GM12875 (cell line): Measurements from ENCODE around the gene NXN.

Source experiments
- H3K4me3 ChIP-seq: one replicate; pipeline ENCODE4 v1.5.1; 2011; ENCODE audit warnings: low read depth, low read length, control low read depth
- TF ChIP-seq, protein P1 (sequence below): IDR thresholded peaks from 2 replicates; pipeline ENCODE4 v1.5.1; 2011; ENCODE audit warnings: low read depth, mild to moderate bottlenecking, control low read depth, inconsistent platforms, low read length, moderate library complexity, borderline replicate concordance; ENCODE audit not compliant: insufficient read depth

NXN gene

GRCh38 chr17:969811-970355, 9.7 kb downstream of the NXN start:
- no peak overlapping the region for H3K4me3 ChIP-seq

GRCh38 chr17:968812-969730, 10.5 kb downstream of the NXN start:
- no peak overlapping the region for H3K4me3 ChIP-seq
- TF ChIP-seq, protein P1, sequence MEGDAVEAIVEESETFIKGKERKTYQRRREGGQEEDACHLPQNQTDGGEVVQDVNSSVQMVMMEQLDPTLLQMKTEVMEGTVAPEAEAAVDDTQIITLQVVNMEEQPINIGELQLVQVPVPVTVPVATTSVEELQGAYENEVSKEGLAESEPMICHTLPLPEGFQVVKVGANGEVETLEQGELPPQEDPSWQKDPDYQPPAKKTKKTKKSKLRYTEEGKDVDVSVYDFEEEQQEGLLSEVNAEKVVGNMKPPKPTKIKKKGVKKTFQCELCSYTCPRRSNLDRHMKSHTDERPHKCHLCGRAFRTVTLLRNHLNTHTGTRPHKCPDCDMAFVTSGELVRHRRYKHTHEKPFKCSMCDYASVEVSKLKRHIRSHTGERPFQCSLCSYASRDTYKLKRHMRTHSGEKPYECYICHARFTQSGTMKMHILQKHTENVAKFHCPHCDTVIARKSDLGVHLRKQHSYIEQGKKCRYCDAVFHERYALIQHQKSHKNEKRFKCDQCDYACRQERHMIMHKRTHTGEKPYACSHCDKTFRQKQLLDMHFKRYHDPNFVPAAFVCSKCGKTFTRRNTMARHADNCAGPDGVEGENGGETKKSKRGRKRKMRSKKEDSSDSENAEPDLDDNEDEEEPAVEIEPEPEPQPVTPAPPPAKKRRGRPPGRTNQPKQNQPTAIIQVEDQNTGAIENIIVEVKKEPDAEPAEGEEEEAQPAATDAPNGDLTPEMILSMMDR, result no peak

More at GRCh38 chr17:969811-970355, 9.7 kb downstream of the NXN start:
- TF ChIP-seq, protein P1, result no peak

DNA sequence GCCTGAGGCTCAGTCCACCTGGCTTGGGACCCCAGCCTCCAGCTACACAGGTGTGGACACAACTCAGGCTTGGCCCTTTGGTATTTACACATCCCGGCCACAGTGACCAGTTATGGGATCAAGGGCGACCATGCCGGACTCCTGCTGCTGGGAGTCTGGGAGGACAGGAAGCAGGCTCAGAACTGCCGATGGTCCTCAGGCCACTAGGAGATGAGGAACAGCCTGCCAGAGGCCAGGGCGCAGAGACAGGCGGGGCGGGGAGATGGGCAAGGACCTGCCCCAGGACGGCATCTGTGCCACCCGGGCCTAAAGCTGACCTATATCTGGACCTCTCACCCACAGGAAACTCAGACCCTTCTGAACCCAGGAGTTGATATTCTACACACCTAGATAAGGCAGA, 12.5 kb downstream of the NXN start:
- TF ChIP-seq, protein P1, result no peak
- no peak overlapping the region for H3K4me3 ChIP-seq

DNA sequence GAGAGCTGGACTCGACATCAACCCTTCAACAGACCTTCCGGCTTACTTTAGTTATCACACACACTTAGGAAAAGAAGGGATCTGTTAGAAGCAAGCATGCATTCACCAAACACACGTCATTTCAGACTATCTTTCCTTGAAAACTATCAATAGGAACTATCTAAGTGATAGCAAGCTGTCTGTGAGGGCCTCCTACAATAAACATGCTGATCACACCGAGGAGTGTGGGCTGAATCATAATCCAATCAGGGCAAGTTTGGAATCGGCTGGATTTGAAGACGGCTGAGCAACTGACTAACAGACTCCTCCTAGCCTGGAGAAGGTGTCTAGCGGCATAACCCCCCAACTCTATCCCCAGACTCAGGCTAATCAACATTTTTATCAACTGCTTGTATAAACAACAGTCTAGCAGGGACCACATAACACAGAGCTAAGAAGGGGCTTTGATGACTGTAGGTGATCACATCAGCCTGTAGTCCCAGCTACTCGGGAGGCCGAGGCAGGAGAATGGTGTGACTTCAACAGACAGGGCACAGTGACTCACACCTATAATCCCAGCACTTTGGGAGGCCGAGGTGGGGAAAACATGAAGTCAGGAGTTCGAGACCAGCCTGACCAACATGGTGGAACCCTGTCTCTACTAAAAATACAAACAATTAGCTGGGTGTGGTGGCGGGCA, 14.1 kb downstream of the NXN start:
- TF ChIP-seq, protein P1, result no peak
- H3K4me3 ChIP-seq, result no peak overlapping the region

GRCh38 chr17:964876-965275, 14.7 kb downstream of the NXN start:
- TF ChIP-seq, protein P1, result no peak
- H3K4me3 ChIP-seq, result no peak overlapping the region

DNA sequence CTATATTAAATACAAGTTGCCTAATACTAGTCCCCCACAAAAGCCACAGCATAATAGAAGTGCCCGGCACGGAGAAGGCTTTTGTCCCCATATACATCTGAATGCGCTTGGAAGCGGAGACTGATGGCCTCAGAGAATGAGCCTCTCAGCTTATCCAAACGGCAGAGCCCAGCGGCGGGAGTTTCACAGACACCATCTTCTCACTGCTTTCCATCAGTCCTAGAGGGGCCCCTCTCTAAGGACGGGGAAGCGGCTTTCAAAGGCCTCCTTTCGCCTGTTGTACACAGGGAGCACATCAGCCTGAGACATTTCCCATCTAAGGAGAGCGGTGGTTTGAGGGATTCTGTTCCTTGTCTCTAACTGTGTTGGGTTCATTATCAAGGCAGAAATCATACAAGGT, 16.9 kb downstream of the NXN start:
- H3K4me3 ChIP-seq, result no peak overlapping the region
- TF ChIP-seq, protein P1, result no peak
